Mesenchymal stem cell (in vitro differentiated cells and primary cell): Measurements from ENCODE around the gene GPS1.

Experiments
- DNase-seq: peaks from one replicate; pipeline ENCODE4 v3.0.0-alpha.2; 2013
- H2AFZ ChIP-seq: one replicate; pipeline ENCODE4 v1.6.1; 2013; ENCODE audit warnings: low read depth, mild to moderate bottlenecking, control low read depth, inconsistent platforms, low read length, moderate library complexity
- H2AK5ac ChIP-seq: 2 replicates; pipeline ENCODE4 v1.6.1; 2013; ENCODE audit warnings: low read length, moderate library complexity, mild to moderate bottlenecking, inconsistent platforms; ENCODE audit not compliant: severe bottlenecking
- H2BK120ac ChIP-seq: one replicate; pipeline ENCODE4 v1.6.1; 2013; ENCODE audit warnings: low read depth, mild to moderate bottlenecking, inconsistent platforms, low read length, moderate library complexity
- H2BK12ac ChIP-seq, 2 experiments: one replicate each; pipeline ENCODE4 v1.6.1; 2013; ENCODE audit warnings: inconsistent platforms in 2 of 2, low read length in 2 of 2, mild to moderate bottlenecking in 2 of 2, moderate library complexity in 2 of 2, control low read depth in 1 of 2
- H2BK15ac ChIP-seq: one replicate; pipeline ENCODE4 v1.6.1; 2013; ENCODE audit warnings: mild to moderate bottlenecking, low read depth, inconsistent platforms; ENCODE audit not compliant: poor library complexity, severe bottlenecking
- H2BK5ac ChIP-seq: 2 replicates; pipeline ENCODE4 v1.6.1; 2013; ENCODE audit warnings: low read depth, mild to moderate bottlenecking, low read length, control low read depth, inconsistent platforms; ENCODE audit not compliant: poor library complexity, severe bottlenecking
- H3K14ac ChIP-seq, 2 experiments: one replicate each; pipeline ENCODE4 v1.6.1; 2013; ENCODE audit warnings: inconsistent platforms in 2 of 2, low read length in 2 of 2, control low read depth in 1 of 2, mild to moderate bottlenecking in 1 of 2, moderate library complexity in 1 of 2
- H3K18ac ChIP-seq, 2 experiments: one replicate each; pipeline ENCODE4 v1.6.1; 2013; ENCODE audit warnings: inconsistent platforms in 2 of 2, low read length in 2 of 2, control low read depth in 1 of 2, low read depth in 1 of 2, mild to moderate bottlenecking in 1 of 2
- H3K23ac ChIP-seq, 2 experiments: one replicate each; pipeline ENCODE4 v1.6.1; 2013; ENCODE audit warnings: inconsistent platforms in 2 of 2, low read length in 2 of 2, mild to moderate bottlenecking in 2 of 2, moderate library complexity in 2 of 2, control low read depth in 1 of 2
- H3K27ac ChIP-seq: 2 replicates; pipeline ENCODE4 v1.5.1; 2013; ENCODE audit warnings: mild to moderate bottlenecking, moderate library complexity, low read length, control low read depth, inconsistent platforms; ENCODE audit not compliant: poor library complexity, severe bottlenecking
- H3K27me3 ChIP-seq, 2 experiments: 2 replicates each; pipeline versions ENCODE4 v1.6.1 to v1.7.0; 2013; ENCODE audit warnings: low read length in 2 of 2, mild to moderate bottlenecking in 2 of 2, moderate library complexity in 2 of 2, control low read depth in 1 of 2, inconsistent platforms in 1 of 2; ENCODE audit not compliant: control insufficient read depth in 1 of 2, insufficient read depth in 1 of 2
- H3K36me3 ChIP-seq, 2 experiments: 2 replicates each; pipeline versions ENCODE4 v1.6.1 to v1.7.0; 2013; ENCODE audit warnings: low read length in 2 of 2, control low read depth in 1 of 2, inconsistent platforms in 1 of 2, low read depth in 1 of 2, mild to moderate bottlenecking in 1 of 2; ENCODE audit not compliant: insufficient read depth in 2 of 2, control insufficient read depth in 1 of 2
- H3K4ac ChIP-seq, 2 experiments: one replicate each; pipeline ENCODE4 v1.6.1; 2013; ENCODE audit warnings: inconsistent platforms in 2 of 2, low read length in 2 of 2, mild to moderate bottlenecking in 2 of 2, moderate library complexity in 2 of 2, control low read depth in 1 of 2, low read depth in 1 of 2
- H3K4me1 ChIP-seq: 2 replicates; pipeline ENCODE4 v1.6.1; 2013; ENCODE audit warnings: low read depth, low read length, control low read depth; ENCODE audit not compliant: control insufficient read depth, insufficient read depth
- H3K4me2 ChIP-seq: 2 replicates; pipeline ENCODE4 v1.6.1; 2013; ENCODE audit warnings: low read length, mild to moderate bottlenecking, inconsistent platforms; ENCODE audit not compliant: poor library complexity, severe bottlenecking
- H3K4me3 ChIP-seq, 2 experiments: 2 replicates each; pipeline versions ENCODE4 v1.5.1 to v1.7.0; 2013; ENCODE audit warnings: low read length in 2 of 2, mild to moderate bottlenecking in 2 of 2, control low read depth in 1 of 2, low read depth in 1 of 2; ENCODE audit not compliant: insufficient read depth in 1 of 2
- H3K79me1 ChIP-seq: replicated peaks from 2 replicates; pipeline ENCODE4 v1.6.1; 2013; ENCODE audit warnings: mild to moderate bottlenecking, control low read depth, low read length, inconsistent platforms; ENCODE audit not compliant: poor library complexity, severe bottlenecking
- H3K9ac ChIP-seq: 2 replicates; pipeline ENCODE4 v1.7.0; 2013; ENCODE audit warnings: mild to moderate bottlenecking, low read length, moderate library complexity
- H3K9me3 ChIP-seq: 2 replicates; pipeline ENCODE4 v1.7.0; 2013; ENCODE audit warnings: mild to moderate bottlenecking, low read length; ENCODE audit not compliant: control insufficient read depth
- H4K8ac ChIP-seq: one replicate; pipeline ENCODE4 v1.6.1; 2013; ENCODE audit warnings: inconsistent platforms, mild to moderate bottlenecking, low read length, moderate library complexity
- H4K91ac ChIP-seq: one replicate; pipeline ENCODE4 v1.6.1; 2013; ENCODE audit warnings: mild to moderate bottlenecking, low read length, inconsistent platforms
- WGBS: methylation state at CpG from one replicate; pipeline ENCODE4 v1.1.7; 2013; ENCODE audit warnings: mixed read lengths; 5-methylcytosine and 5-hydroxymethylcytosine counted together

The GPS1 gene

GRCh38 chr17:82065193-82065637 lies 13.5 kb downstream of the GPS1 start:
- Histone ChIP-seq H3K4me1 (peaks cover 24% of the 10 kb centered on the region), H3K36me3 (peaks cover 32 to 42% of the 10 kb centered on the region in 2 experiments), H3K4me3 (peak overlapping the region; percentile 81 to 89), H3K9ac (peak overlapping the region; percentile 92), H2BK120ac (peak overlapping the region; percentile 24), H3K79me1 (peaks cover 15% of the 10 kb centered on the region), H3K23ac (peak overlapping the region in 1 of 2 experiments; percentile 65), H2BK5ac (no peak overlapping the region), H3K18ac (peak overlapping the region; percentile 73 to 82), H4K91ac (peak overlapping the region; percentile 28), H3K14ac (peak overlapping the region in 1 of 2 experiments; percentile 79), H3K27ac (no peak overlapping the region), H2BK12ac (peak overlapping the region in 1 of 2 experiments; percentile 11), H2BK15ac (no peak overlapping the region), H3K27me3 (no peaks in the 10 kb centered on the region), H2AFZ (peak overlapping the region; percentile 95), H3K9me3 (no peaks in the 10 kb centered on the region), H4K8ac (peak overlapping the region; percentile 88), H2AK5ac (no peak overlapping the region), H3K4ac (peak overlapping the region; percentile 86 to 92), H3K4me2 (peak overlapping the region; percentile 96)
- WGBS = under 1% methylated on average over 27 of the region's 47 CpGs
- peak; percentile 55 for DNase-seq

- Histone ChIP-seq H2AFZ (peak within 1 kb of the TSS; percentile 100), H3K9me3 (no peaks in the 10 kb centered on the region), H2AK5ac (no peak within 1 kb of the TSS), H2BK5ac (no peak within 1 kb of the TSS), H4K91ac (peak within 1 kb of the TSS; percentile 90), H3K4ac (peak within 1 kb of the TSS; percentile 86 to 92), H2BK15ac (no peak within 1 kb of the TSS), H4K8ac (peak within 1 kb of the TSS; percentile 100), H2BK12ac (peak within 1 kb of the TSS in 1 of 2 experiments; percentile 38), H3K4me1 (peaks cover 24% of the 10 kb centered on the region), H3K18ac (peak within 1 kb of the TSS; percentile 88 to 95), H3K4me3 (peak within 1 kb of the TSS; percentile 81 to 89), H2BK120ac (peak within 1 kb of the TSS; percentile 54), H3K14ac (peak within 1 kb of the TSS in 1 of 2 experiments; percentile 79), H3K36me3 (peaks cover 27 to 37% of the 10 kb centered on the region in 2 experiments), H3K27ac (no peak within 1 kb of the TSS), H3K79me1 (peaks cover 13% of the 10 kb centered on the region), H3K23ac (peak within 1 kb of the TSS in 1 of 2 experiments; percentile 65), H3K4me2 (peak within 1 kb of the TSS; percentile 96), H3K27me3 (no peaks in the 10 kb centered on the region), H3K9ac (peak within 1 kb of the TSS; percentile 92)
- DNase-seq = peak; percentile 41
- WGBS = 14% methylated on average over 77 of the region's 88 CpGs
Measured at GRCh38 chr17:82065638-82066303, 14.1 kb downstream of the GPS1 start, which contains the start of gene DUS1L. TSS of gene DUS1L (minus strand) at chr17:82065804. CDS start at chr17:82065059, 745 bp downstream.

GRCh38 chr17:82070611-82071010 lies 18.9 kb downstream of the GPS1 start:
- no peak overlapping the region for H2BK15ac ChIP-seq
- no peak overlapping the region for H2AK5ac ChIP-seq
- H3K18ac ChIP-seq = no peak overlapping the region
- no peak overlapping the region for H3K4me3 ChIP-seq
- peaks cover 7% of the 10 kb centered on the region for H3K4me1 ChIP-seq
- H3K9me3 ChIP-seq = no peaks in the 10 kb centered on the region
- H3K14ac ChIP-seq = no peak overlapping the region
- no peak overlapping the region for H4K8ac ChIP-seq
- DNase-seq = no peak
- H3K36me3 ChIP-seq = no peaks in the 10 kb centered on the region
- H2BK120ac ChIP-seq = no peak overlapping the region
- H3K23ac ChIP-seq = no peak overlapping the region
- no peak overlapping the region for H4K91ac ChIP-seq
- H3K9ac ChIP-seq = no peak overlapping the region
- no peak overlapping the region for H2BK12ac ChIP-seq
- no peak overlapping the region for H2AFZ ChIP-seq
- H3K4ac ChIP-seq = no peak overlapping the region
- H3K27me3 ChIP-seq = no peaks in the 10 kb centered on the region
- no peak overlapping the region for H3K27ac ChIP-seq
- H3K79me1 ChIP-seq = peaks cover 7% of the 10 kb centered on the region
- H3K4me2 ChIP-seq = no peak overlapping the region
- H2BK5ac ChIP-seq = no peak overlapping the region

GRCh38 chr17:82072827-82073226 lies 21.1 kb downstream of the GPS1 start:
- H3K18ac ChIP-seq = no peak overlapping the region
- no peak overlapping the region for H2BK12ac ChIP-seq
- H3K4ac ChIP-seq = no peak overlapping the region
- H3K14ac ChIP-seq = no peak overlapping the region
- H2AK5ac ChIP-seq = no peak overlapping the region
- no peaks in the 10 kb centered on the region for H3K4me1 ChIP-seq
- H4K91ac ChIP-seq = no peak overlapping the region
- H3K36me3 ChIP-seq = peaks cover 3 to 13% of the 10 kb centered on the region in 2 experiments
- DNase-seq = no peak
- no peak overlapping the region for H2AFZ ChIP-seq
- no peaks in the 10 kb centered on the region for H3K27me3 ChIP-seq
- H2BK5ac ChIP-seq = no peak overlapping the region
- no peaks in the 10 kb centered on the region for H3K9me3 ChIP-seq
- no peak overlapping the region for H3K4me3 ChIP-seq
- no peak overlapping the region for H3K23ac ChIP-seq
- H3K9ac ChIP-seq = no peak overlapping the region
- H3K4me2 ChIP-seq = no peak overlapping the region
- no peak overlapping the region for H2BK120ac ChIP-seq
- no peak overlapping the region for H4K8ac ChIP-seq
- no peak overlapping the region for H3K27ac ChIP-seq
- no peak overlapping the region for H2BK15ac ChIP-seq
- H3K79me1 ChIP-seq = no peaks in the 10 kb centered on the region
- WGBS = 93% methylated on average over 5 of the region's 6 CpGs
